Subcutaneous adipose tissue (tissue), 4 donors: ENCODE data around the gene IGF2. TPM values are rescaled to one million over a fixed set of nuclear protein-coding genes. Genes with fewer than 3 reads are reported as not detected.

ENCODE experiments used
- CTCF ChIP-seq: fragments of 450-650 bp; IDR thresholded peaks from one replicate; pipeline ENCODE4 v1.5.1; 2016; ENCODE audit warnings: low read depth, mild to moderate bottlenecking, control low read depth, antibody characterized with exemption, moderate library complexity
- total RNA-seq, 4 donors: library from RNA; depleted of rRNA; stranded (reverse); fragments of >200 nt; gene quantifications; one replicate each; pipeline ENCODE4 v1.1.0, GENCODE V29; 2016

IGF2 gene
- total RNA-seq, 4 donors from 2014 or later, result 21.6 to 32.8 (median 26.6) TPM

GRCh38 chr11:2094354-2095197, 44.6 kb downstream of the IGF2 start:
- no peak for TF ChIP-seq CTCF

GRCh38 chr11:2093575-2094353, 45.4 kb downstream of the IGF2 start:
- no peak for TF ChIP-seq CTCF

GRCh38 chr11:2092956-2093412, 46.2 kb downstream of the IGF2 start:
- TF ChIP-seq CTCF, result no peak

- no peak for TF ChIP-seq CTCF
These were observed 46.7 kb downstream of the IGF2 start for GRCh38 chr11:2092464-2092910.

- TF ChIP-seq CTCF, result no peak
These were observed 47.3 kb downstream of the IGF2 start for GRCh38 chr11:2091786-2092463.

- no peak for TF ChIP-seq CTCF
These were observed 48.0 kb downstream of the IGF2 start for GRCh38 chr11:2091112-2091746.
